CD4-positive, alpha-beta T cell (primary cell): Measurements from ENCODE around the gene ATP2B1. TPM values are rescaled to one million over a fixed set of nuclear protein-coding genes. Genes with fewer than 3 reads are reported as not detected.

Source experiments
- ATAC-seq: fragments of 200-7000 bp; cut with Tn5 transposase; one replicate; pipeline ENCODE4 v1.10.0; 2022; ENCODE audit warnings: mild to moderate bottlenecking; ENCODE audit not compliant: poor library complexity
- CTCF ChIA-PET: fragments of 350-600 bp; sonication (Branson Sonifier 250); formaldehyde crosslinking; loops from one replicate; lab custom pipeline; 2021; ENCODE audit warnings: antibody characterized with exemption, inconsistent platforms; lab: Charles Lee
- POLR2A ChIA-PET: fragments of 350-600 bp; sonication (Branson Sonifier 250); formaldehyde crosslinking; loops from one replicate; lab custom pipeline; 2021; ENCODE audit warnings: antibody characterized with exemption, inconsistent platforms; lab: Charles Lee
- DNase-seq, 14 experiments: peaks; one replicate each; pipeline ENCODE4 v3.0.0-alpha.2; 2013 to 2020; ENCODE audit warnings: mixed read lengths in 2 of 14
- H3K27ac ChIP-seq, 2 donors: one replicate each; pipeline versions ENCODE4 v1.5.1 to v1.7.0; 2013; ENCODE audit warnings: low read length in 2 of 2, low read depth in 1 of 2, mild to moderate bottlenecking in 1 of 2
- H3K27me3 ChIP-seq, 2 experiments: 1 replicate in 1 of 2; 2 replicates in 1 of 2; pipeline versions ENCODE4 v1.6.1 to v1.7.0; 2013; ENCODE audit warnings: low read length in 2 of 2, control low read depth in 1 of 2, mild to moderate bottlenecking in 1 of 2, moderate library complexity in 1 of 2; ENCODE audit not compliant: insufficient read depth in 2 of 2, control insufficient read depth in 1 of 2
- H3K36me3 ChIP-seq: one replicate; pipeline ENCODE4 v1.6.1; 2013; ENCODE audit warnings: low read length, control low read depth; ENCODE audit not compliant: insufficient read depth
- H3K4me1 ChIP-seq: one replicate; pipeline ENCODE4 v1.6.1; 2013; ENCODE audit warnings: low read length, control low read depth; ENCODE audit not compliant: insufficient read depth
- H3K4me3 ChIP-seq: one replicate; pipeline ENCODE4 v1.5.1; 2013; ENCODE audit warnings: mild to moderate bottlenecking, low read length, moderate library complexity
- H3K9me3 ChIP-seq, 2 experiments: 1 replicate in 1 of 2; 2 replicates in 1 of 2; pipeline versions ENCODE4 v1.6.1 to v1.7.0; 2013; ENCODE audit warnings: low read length in 2 of 2, mild to moderate bottlenecking in 2 of 2, control low read depth in 1 of 2, moderate library complexity in 1 of 2; ENCODE audit not compliant: control insufficient read depth in 1 of 2, insufficient read depth in 1 of 2
- H3K27ac Mint-ChIP-seq: one replicate; pipeline ENCODE4 v1.8.0; 2020; ENCODE audit warnings: mixed read lengths
- H3K27me3 Mint-ChIP-seq: one replicate; pipeline ENCODE4 v1.8.0; 2021; ENCODE audit warnings: mixed read lengths
- H3K36me3 Mint-ChIP-seq: one replicate; pipeline ENCODE4 v1.8.0; 2021; ENCODE audit warnings: low read depth, mixed read lengths
- H3K4me1 Mint-ChIP-seq: one replicate; pipeline ENCODE4 v1.8.0; 2021; ENCODE audit warnings: low read depth, mixed read lengths
- H3K4me3 Mint-ChIP-seq: one replicate; pipeline ENCODE4 v1.8.0; 2020; ENCODE audit warnings: mild to moderate bottlenecking, mixed read lengths
- H3K9me3 Mint-ChIP-seq: one replicate; pipeline ENCODE4 v1.8.0; 2020; ENCODE audit warnings: mixed read lengths
- CTCF ChIP-seq: fragments of 200-600 bp; IDR thresholded peaks from one replicate; pipeline ENCODE4 v1.8.0; 2022; ENCODE audit warnings: antibody characterized with exemption, mild to moderate bottlenecking
- intact Hi-C, 2 experiments: fragments of 100-400 bp; cut with DNase I in 1 of 2; cut with micrococcal nuclease in 1 of 2; formaldehyde crosslinking; loops; one replicate each; pipeline versions ENCODE4 v1.15.1 to v1.9.0; 2023 to 2025; cut with DNase I, micrococcal nuclease
- total RNA-seq, 174 experiments: library from RNA in 2 of 174; stranded (reverse) in 2 of 174; gene quantifications; one replicate each; pipeline ENCODE4 v1.2.3 and lab custom pipeline; 2021 to 2026

Gene ATP2B1
- total RNA-seq, 2 experiments from 2014 or later: 98.2 to 100 TPM

- Histone ChIP-seq H3K36me3 (no peaks in the 10 kb centered on the region), H3K4me1 (peaks cover 22% of the 10 kb centered on the region), H3K27me3 (no peaks in the 10 kb centered on the region), H3K4me3 (no peak overlapping the region), H3K9me3 (no peaks in the 10 kb centered on the region), H3K27ac (no peak overlapping the region)
- no peak for TF ChIP-seq CTCF
- POLR2A ChIA-PET: no interaction called here
- intact Hi-C loops: loop anchor here (10.0 kb wide), 1 partner anchor 401 kb away; no protein-coding TSS in a partner anchor
- peaks cover 9% of the 10 kb centered on the region for H3K36me3 Mint-ChIP-seq
- no peak overlapping the region for H3K27ac Mint-ChIP-seq
- ATAC-seq (no peak), DNase-seq (no peak)
- peaks cover 75% of the 10 kb centered on the region for H3K4me1 Mint-ChIP-seq
- no peak overlapping the region for H3K4me3 Mint-ChIP-seq
- CTCF ChIA-PET: interaction anchor here (0.7 to 3.3 kb wide), 2 partner anchors 8 to 399 kb away, joined by 3 to 13 read pairs; no protein-coding TSS in a partner anchor
- no peaks in the 10 kb centered on the region for H3K27me3 Mint-ChIP-seq
- no peaks in the 10 kb centered on the region for H3K9me3 Mint-ChIP-seq
Measured at GRCh38 chr12:89703768-89704167, 4.9 kb downstream of the ATP2B1 start.

- no peaks in the 10 kb centered on the region for H3K27me3 Mint-ChIP-seq
- H3K4me1 Mint-ChIP-seq: peaks cover 88% of the 10 kb centered on the region
- Histone ChIP-seq H3K27ac (no peak overlapping the region), H3K9me3 (no peaks in the 10 kb centered on the region), H3K36me3 (no peaks in the 10 kb centered on the region), H3K4me1 (peaks cover 21% of the 10 kb centered on the region), H3K4me3 (no peak overlapping the region), H3K27me3 (no peaks in the 10 kb centered on the region)
- intact Hi-C loops: loop anchor here (10.0 kb wide), 1 partner anchor 402 kb away; no protein-coding TSS in a partner anchor
- H3K9me3 Mint-ChIP-seq: no peaks in the 10 kb centered on the region
- H3K4me3 Mint-ChIP-seq: peak overlapping the region; percentile 13
- ChIA-PET CTCF (no interaction called here), POLR2A (no interaction called here)
- TF ChIP-seq CTCF: no peak
- H3K27ac Mint-ChIP-seq: no peak overlapping the region
- DNase-seq (no peak), ATAC-seq (no peak)
- H3K36me3 Mint-ChIP-seq: peaks cover 4% of the 10 kb centered on the region
Measured at GRCh38 chr12:89702503-89702902, 6.1 kb downstream of the ATP2B1 start.

- Histone ChIP-seq H3K27me3 (no peaks in the 10 kb centered on the region), H3K9me3 (no peaks in the 10 kb centered on the region), H3K27ac (no peak overlapping the region), H3K4me1 (peaks cover 14% of the 10 kb centered on the region), H3K4me3 (no peak overlapping the region), H3K36me3 (no peaks in the 10 kb centered on the region)
- H3K27me3 Mint-ChIP-seq: no peaks in the 10 kb centered on the region
- CTCF ChIA-PET: interaction anchor here (0.5 kb wide), 1 partner anchor 8 kb away, joined by 3 read pairs; no protein-coding TSS in a partner anchor
- no peak overlapping the region for H3K27ac Mint-ChIP-seq
- H3K4me3 Mint-ChIP-seq: no peak overlapping the region
- no peaks in the 10 kb centered on the region for H3K9me3 Mint-ChIP-seq
- POLR2A ChIA-PET: no interaction called here
- no peak for DNase-seq
- H3K36me3 Mint-ChIP-seq: no peaks in the 10 kb centered on the region
- no peak for TF ChIP-seq CTCF
- intact Hi-C loops: loop anchor here (10.0 kb wide), 1 partner anchor 403 kb away; no protein-coding TSS in a partner anchor
- peaks cover 91% of the 10 kb centered on the region for H3K4me1 Mint-ChIP-seq
- ATAC-seq: no peak
Measured at GRCh38 chr12:89701606-89702206, 6.9 kb downstream of the ATP2B1 start.
